Measurements from ENCODE around the gene DLG5.

DNA sequence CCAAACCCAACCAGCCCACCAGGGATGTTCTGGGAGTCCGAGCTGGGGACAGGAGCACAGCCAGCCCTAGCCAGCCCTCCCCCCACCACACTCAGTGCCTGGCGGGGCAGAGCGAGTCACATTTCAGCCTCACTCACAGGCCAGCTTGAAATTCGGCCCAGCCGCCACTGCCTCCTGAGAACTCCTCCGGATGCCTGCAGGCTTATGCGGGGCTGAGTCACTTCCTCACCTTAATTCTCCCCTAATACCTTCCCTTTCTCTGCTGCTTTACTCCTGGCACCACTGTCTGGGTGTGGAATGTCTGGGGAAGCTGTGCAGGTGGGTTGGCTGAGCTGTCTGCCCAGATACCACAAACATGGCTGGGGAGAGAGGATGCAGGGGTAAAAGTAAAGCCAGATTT lies 22.6 kb upstream of the DLG5 start:
- TF ChIP-seq, protein P1, sequence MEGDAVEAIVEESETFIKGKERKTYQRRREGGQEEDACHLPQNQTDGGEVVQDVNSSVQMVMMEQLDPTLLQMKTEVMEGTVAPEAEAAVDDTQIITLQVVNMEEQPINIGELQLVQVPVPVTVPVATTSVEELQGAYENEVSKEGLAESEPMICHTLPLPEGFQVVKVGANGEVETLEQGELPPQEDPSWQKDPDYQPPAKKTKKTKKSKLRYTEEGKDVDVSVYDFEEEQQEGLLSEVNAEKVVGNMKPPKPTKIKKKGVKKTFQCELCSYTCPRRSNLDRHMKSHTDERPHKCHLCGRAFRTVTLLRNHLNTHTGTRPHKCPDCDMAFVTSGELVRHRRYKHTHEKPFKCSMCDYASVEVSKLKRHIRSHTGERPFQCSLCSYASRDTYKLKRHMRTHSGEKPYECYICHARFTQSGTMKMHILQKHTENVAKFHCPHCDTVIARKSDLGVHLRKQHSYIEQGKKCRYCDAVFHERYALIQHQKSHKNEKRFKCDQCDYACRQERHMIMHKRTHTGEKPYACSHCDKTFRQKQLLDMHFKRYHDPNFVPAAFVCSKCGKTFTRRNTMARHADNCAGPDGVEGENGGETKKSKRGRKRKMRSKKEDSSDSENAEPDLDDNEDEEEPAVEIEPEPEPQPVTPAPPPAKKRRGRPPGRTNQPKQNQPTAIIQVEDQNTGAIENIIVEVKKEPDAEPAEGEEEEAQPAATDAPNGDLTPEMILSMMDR (IDR thresholded peaks at IDR 0.05; ENCODE audit: poor library complexity), result no peak
- TF ChIP-seq EZH2 (IDR thresholded peaks at IDR 0.05; ENCODE audit: borderline replicate concordance), result no peak
- no peak for TF ChIP-seq EZH2phosphoT487 (IDR thresholded peaks at IDR 0.05; ENCODE audit: low read depth, severe bottlenecking, unreplicated experiment)
